Activated CD4-positive, alpha-beta T cell treated with anti-CD3 and anti-CD28 coated beads, Interleukin-2, amount 10 ng/mL, durations not matched to agents 24 days and 14 days (primary cell): ENCODE results near the gene AGBL4. TPM values are rescaled to one million over a fixed set of nuclear protein-coding genes. Genes with fewer than 3 reads are reported as not detected.

ENCODE experiments used
- DNase-seq: peaks from one replicate; pipeline ENCODE4 v3.0.0; 2022
- H3K27ac Mint-ChIP-seq: one replicate; pipeline ENCODE4 v1.8.0; 2022; ENCODE audit warnings: mild to moderate bottlenecking, mixed read lengths
- H3K27me3 Mint-ChIP-seq: one replicate; pipeline ENCODE4 v1.8.0; 2022; ENCODE audit warnings: mixed read lengths
- H3K36me3 Mint-ChIP-seq: one replicate; pipeline ENCODE4 v1.8.0; 2022; ENCODE audit warnings: low read depth, mild to moderate bottlenecking, mixed read lengths
- H3K4me1 Mint-ChIP-seq: one replicate; pipeline ENCODE4 v1.8.0; 2021; ENCODE audit warnings: mixed read lengths
- H3K4me3 Mint-ChIP-seq: one replicate; pipeline ENCODE4 v1.8.0; 2022; ENCODE audit warnings: mild to moderate bottlenecking, moderate library complexity, mixed read lengths
- H3K9me3 Mint-ChIP-seq: one replicate; pipeline ENCODE4 v1.8.0; 2021; ENCODE audit warnings: mixed read lengths
- intact Hi-C: fragments of 100-400 bp; cut with micrococcal nuclease; formaldehyde crosslinking; loops from one replicate; pipeline ENCODE4 v1.15.1; 2023
- total RNA-seq: library from RNA; stranded (reverse); gene quantifications from 2 replicates; pipeline ENCODE4 v1.2.3, GENCODE V29; 2022

AGBL4 gene
- total RNA-seq, 1 donor from 2014 or later = not detected

DNA sequence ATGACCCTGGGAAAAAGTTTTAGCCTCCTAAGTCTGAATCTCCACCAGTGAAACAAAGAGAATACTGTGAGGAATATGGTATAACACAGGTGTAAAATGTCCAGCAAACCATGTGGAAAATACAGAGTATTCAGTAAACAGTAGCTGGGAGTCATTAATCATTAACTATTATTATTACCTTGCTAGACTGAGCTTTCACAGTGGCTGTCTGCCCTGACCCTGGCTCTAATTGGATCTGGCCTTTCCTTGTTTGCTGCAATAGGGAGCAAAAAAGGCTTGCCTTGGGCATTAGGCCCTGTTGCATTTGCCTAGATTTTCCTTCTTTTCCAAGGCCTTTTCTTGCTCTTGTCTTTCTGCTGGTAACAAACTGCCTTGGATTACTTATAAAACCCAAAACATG is 1068.0 kb downstream of the AGBL4 start:
- intact Hi-C loops = no loop called here
- no peak overlapping the region for H3K27ac Mint-ChIP-seq
- H3K36me3 Mint-ChIP-seq = no peaks in the 10 kb centered on the region
- no peak for DNase-seq
- no peaks in the 10 kb centered on the region for H3K9me3 Mint-ChIP-seq
- no peak overlapping the region for H3K4me3 Mint-ChIP-seq
- H3K27me3 Mint-ChIP-seq = no peaks in the 10 kb centered on the region
- no peaks in the 10 kb centered on the region for H3K4me1 Mint-ChIP-seq

- Mint-ChIP-seq H3K36me3 (no peaks in the 10 kb centered on the region), H3K4me3 (no peak overlapping the region), H3K27me3 (peaks cover under 1% of the 10 kb centered on the region), H3K27ac (no peak overlapping the region), H3K4me1 (no peaks in the 10 kb centered on the region), H3K9me3 (no peaks in the 10 kb centered on the region)
- DNase-seq = no peak
- intact Hi-C loops = no loop called here
Observed at GRCh38 chr1:48953617-48954016, 1070.1 kb downstream of the AGBL4 start.

DNA sequence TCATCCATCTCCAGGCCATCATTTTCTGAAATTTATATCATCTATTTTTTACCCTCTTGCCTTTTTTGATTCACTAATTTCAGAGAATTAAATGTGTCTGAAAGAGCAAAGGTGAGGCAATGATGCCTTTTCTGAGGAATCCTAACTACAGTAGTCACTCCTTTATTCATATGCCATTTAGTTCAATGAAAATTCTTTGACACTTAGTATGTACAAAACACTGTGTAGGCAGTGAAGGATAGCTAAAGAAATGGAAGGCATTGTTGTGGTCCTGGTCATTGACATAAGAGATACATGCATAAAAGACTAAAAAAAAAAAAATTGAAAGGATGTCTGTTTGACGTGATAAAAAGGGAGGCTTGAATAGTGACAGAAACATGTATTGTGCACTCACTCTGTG is 1075.2 kb downstream of the AGBL4 start:
- Mint-ChIP-seq H3K9me3 (no peaks in the 10 kb centered on the region), H3K36me3 (no peaks in the 10 kb centered on the region), H3K4me3 (no peak overlapping the region), H3K27ac (no peak overlapping the region), H3K27me3 (peaks cover 5% of the 10 kb centered on the region), H3K4me1 (no peaks in the 10 kb centered on the region)
- intact Hi-C loops = no loop called here
- no peak for DNase-seq

DNA sequence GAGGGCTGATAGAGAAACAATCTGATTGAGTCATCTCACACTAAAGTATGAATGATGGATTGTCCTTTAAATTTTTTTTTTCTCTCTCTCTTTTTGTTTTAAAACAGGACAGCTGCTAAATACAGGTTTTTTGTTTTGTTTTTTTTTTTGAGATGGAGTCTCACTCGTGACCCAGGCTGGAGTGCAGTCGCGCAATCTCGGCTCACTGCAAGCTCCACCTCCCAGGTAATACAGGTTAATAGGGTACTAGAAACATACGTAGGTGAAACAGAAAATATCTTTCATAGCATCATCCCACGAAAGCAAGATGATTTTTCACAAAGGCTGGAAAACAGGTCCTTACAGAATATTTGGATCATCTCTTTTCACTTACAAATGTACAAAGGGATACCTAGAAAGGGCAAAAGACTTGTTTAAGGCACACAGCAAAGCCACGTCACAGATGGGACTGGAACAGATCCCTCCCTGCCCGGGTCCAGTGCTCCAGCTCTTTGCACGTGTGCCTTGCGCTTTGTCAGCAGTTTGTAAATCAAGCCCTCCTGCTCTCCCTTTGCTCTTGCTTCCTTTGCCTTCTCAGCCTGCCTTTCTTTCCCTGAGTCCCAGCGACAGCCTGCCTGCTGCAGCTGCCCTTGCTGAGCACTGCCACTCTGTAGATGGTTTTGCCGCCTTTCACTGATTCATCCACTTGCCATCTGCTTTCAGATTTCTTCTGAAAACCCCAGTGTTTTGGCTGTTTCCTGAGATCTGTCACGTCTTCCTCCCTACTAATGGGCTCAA is 1075.8 kb downstream of the AGBL4 start:
- peaks cover 5% of the 10 kb centered on the region for H3K27me3 Mint-ChIP-seq
- DNase-seq = no peak
- no peaks in the 10 kb centered on the region for H3K4me1 Mint-ChIP-seq
- H3K9me3 Mint-ChIP-seq = no peaks in the 10 kb centered on the region
- H3K27ac Mint-ChIP-seq = no peak overlapping the region
- intact Hi-C loops = no loop called here
- H3K4me3 Mint-ChIP-seq = no peak overlapping the region
- H3K36me3 Mint-ChIP-seq = no peaks in the 10 kb centered on the region

DNA sequence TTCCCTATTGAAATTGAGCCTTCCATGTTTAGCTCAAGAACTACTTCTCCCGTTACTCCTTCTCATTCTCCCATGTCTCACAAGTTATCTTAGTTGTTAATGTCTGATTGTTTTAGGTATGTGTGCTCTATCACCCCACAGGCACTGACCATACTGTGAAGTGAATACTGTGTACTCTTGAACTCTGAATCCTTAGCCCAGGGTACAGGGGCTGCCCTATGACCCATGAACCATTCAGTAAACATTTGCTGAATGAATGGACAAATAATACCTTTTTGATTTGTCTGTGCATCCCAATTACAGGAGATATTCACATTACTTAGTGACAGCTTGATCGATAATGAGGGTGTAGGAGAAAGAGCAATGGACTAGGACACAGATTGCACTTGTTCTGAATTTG is 1077.7 kb downstream of the AGBL4 start:
- Mint-ChIP-seq H3K4me1 (no peaks in the 10 kb centered on the region), H3K36me3 (no peaks in the 10 kb centered on the region), H3K27ac (no peak overlapping the region), H3K9me3 (no peaks in the 10 kb centered on the region), H3K4me3 (no peak overlapping the region), H3K27me3 (peaks cover 5% of the 10 kb centered on the region)
- intact Hi-C loops = no loop called here
- no peak for DNase-seq

DNA sequence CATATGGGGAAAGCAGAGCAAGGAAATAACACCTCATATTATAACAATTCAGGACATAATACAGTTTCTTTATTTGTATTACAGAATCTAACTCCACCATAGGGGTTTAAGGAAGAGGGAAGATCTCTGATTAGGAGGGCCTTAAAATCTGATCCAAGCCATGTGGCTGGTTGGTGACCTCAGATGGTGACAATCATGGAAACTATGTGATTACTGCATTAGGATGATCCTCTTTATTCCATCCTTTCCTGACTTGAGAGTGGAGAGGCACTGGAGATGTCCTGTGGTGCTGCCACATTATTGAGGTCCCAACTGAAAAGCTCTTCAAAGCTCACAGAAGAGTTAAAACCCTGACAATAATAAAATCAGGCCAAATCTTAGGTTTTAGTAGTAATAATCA is 1078.9 kb downstream of the AGBL4 start:
- intact Hi-C loops = no loop called here
- Mint-ChIP-seq H3K27me3 (peaks cover 5% of the 10 kb centered on the region), H3K4me1 (no peaks in the 10 kb centered on the region), H3K27ac (no peak overlapping the region), H3K36me3 (no peaks in the 10 kb centered on the region), H3K9me3 (no peaks in the 10 kb centered on the region), H3K4me3 (no peak overlapping the region)
- DNase-seq = no peak

- no peaks in the 10 kb centered on the region for H3K9me3 Mint-ChIP-seq
Observed at GRCh38 chr1:48943826-48944225, 1079.9 kb downstream of the AGBL4 start.

DNA sequence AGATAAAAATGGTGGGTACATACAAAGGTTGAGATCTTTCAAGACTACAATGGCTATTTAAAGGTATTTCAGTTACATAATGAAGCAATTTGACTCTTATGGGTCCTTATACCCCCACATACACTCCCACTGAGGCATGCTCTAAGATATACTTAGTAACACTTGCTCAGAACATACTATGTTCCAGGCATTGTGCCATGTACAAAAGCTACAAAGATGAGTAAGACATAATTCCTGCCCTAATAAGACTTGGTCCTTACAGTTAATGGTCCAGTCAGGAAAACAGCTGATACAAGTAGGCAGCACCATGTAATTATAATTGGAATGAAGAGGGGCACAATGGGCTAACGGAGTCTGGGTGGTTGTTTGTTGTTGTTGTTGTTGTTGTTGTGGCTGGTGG is 1080.4 kb downstream of the AGBL4 start:
- no peaks in the 10 kb centered on the region for H3K9me3 Mint-ChIP-seq
- H3K4me3 Mint-ChIP-seq = no peak overlapping the region
- peaks cover 3% of the 10 kb centered on the region for H3K27me3 Mint-ChIP-seq
- no peaks in the 10 kb centered on the region for H3K4me1 Mint-ChIP-seq
- H3K36me3 Mint-ChIP-seq = no peaks in the 10 kb centered on the region
- no peak for DNase-seq
- intact Hi-C loops = no loop called here
- no peak overlapping the region for H3K27ac Mint-ChIP-seq

More at GRCh38 chr1:48943826-48944225, 1079.9 kb downstream of the AGBL4 start:
- intact Hi-C loops = no loop called here
- Mint-ChIP-seq H3K27me3 (peaks cover 5% of the 10 kb centered on the region), H3K36me3 (no peaks in the 10 kb centered on the region), H3K27ac (no peak overlapping the region), H3K4me1 (no peaks in the 10 kb centered on the region), H3K4me3 (no peak overlapping the region)
- no peak for DNase-seq

- no peak for DNase-seq
- no peaks in the 10 kb centered on the region for H3K4me1 Mint-ChIP-seq
- H3K27me3 Mint-ChIP-seq = no peaks in the 10 kb centered on the region
- H3K9me3 Mint-ChIP-seq = no peaks in the 10 kb centered on the region
- H3K4me3 Mint-ChIP-seq = no peak overlapping the region
- no peaks in the 10 kb centered on the region for H3K36me3 Mint-ChIP-seq
- intact Hi-C loops = no loop called here
- no peak overlapping the region for H3K27ac Mint-ChIP-seq
Observed at GRCh38 chr1:48940962-48941732, 1082.6 kb downstream of the AGBL4 start.

GRCh38 chr1:48940354-48940753 is 1083.4 kb downstream of the AGBL4 start:
- Mint-ChIP-seq H3K4me1 (no peaks in the 10 kb centered on the region), H3K27ac (no peak overlapping the region), H3K9me3 (no peaks in the 10 kb centered on the region), H3K4me3 (no peak overlapping the region), H3K36me3 (no peaks in the 10 kb centered on the region), H3K27me3 (no peaks in the 10 kb centered on the region)
- intact Hi-C loops = no loop called here
- no peak for DNase-seq

DNA sequence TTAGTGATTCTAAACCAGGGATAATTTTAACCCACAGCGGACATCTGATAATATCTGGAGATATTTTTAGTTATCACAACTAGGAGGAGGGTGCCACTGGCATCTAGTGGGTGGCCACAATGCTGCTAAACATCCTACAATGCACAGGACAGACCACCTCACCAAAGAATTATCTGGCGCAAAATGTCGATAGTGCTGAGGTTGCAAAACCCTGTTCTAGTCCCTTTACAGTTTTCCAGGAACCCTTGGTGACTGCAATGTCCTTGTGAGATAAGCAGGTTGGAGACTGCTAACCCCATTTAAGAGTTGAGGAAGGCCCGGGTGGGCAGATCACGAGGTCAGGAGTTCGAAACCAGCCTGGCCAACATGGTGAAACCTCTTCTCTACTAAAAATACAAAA is 1083.9 kb downstream of the AGBL4 start:
- Mint-ChIP-seq H3K4me3 (no peak overlapping the region), H3K9me3 (no peaks in the 10 kb centered on the region), H3K36me3 (no peaks in the 10 kb centered on the region), H3K4me1 (no peaks in the 10 kb centered on the region), H3K27ac (no peak overlapping the region), H3K27me3 (no peaks in the 10 kb centered on the region)
- intact Hi-C loops = no loop called here
- no peak for DNase-seq

GRCh38 chr1:48939042-48939441 is 1084.7 kb downstream of the AGBL4 start:
- intact Hi-C loops = no loop called here
- Mint-ChIP-seq H3K4me1 (no peaks in the 10 kb centered on the region), H3K27me3 (no peaks in the 10 kb centered on the region), H3K36me3 (no peaks in the 10 kb centered on the region), H3K27ac (no peak overlapping the region), H3K9me3 (no peaks in the 10 kb centered on the region), H3K4me3 (no peak overlapping the region)
- no peak for DNase-seq

- Mint-ChIP-seq H3K4me1 (no peaks in the 10 kb centered on the region), H3K27ac (no peak overlapping the region), H3K4me3 (no peak overlapping the region), H3K27me3 (no peaks in the 10 kb centered on the region), H3K9me3 (no peaks in the 10 kb centered on the region), H3K36me3 (no peaks in the 10 kb centered on the region)
- DNase-seq = no peak
- intact Hi-C loops = no loop called here
Observed at GRCh38 chr1:48937732-48938131, 1086.0 kb downstream of the AGBL4 start.

DNA sequence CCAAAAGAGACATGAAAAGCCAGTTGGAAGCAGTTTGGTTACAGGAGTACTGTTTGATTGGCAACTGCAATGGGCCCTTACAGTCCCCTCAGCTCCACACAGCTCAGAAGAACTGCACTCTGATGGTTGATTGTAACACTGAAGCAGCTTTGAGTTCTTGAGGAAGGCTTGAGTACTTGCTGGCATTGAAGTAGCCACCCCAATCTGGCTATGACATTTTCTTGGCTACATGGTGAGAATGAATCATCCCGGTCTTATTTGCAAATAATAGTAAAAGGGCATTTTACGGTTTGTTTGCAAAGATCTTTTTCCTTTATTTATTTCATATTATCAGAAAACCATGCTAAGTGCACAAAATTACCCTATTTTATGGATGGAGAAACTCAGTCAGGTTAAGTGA is 1087.3 kb downstream of the AGBL4 start:
- DNase-seq = no peak
- no peaks in the 10 kb centered on the region for H3K36me3 Mint-ChIP-seq
- H3K27me3 Mint-ChIP-seq = no peaks in the 10 kb centered on the region
- intact Hi-C loops = no loop called here
- no peaks in the 10 kb centered on the region for H3K9me3 Mint-ChIP-seq
- H3K27ac Mint-ChIP-seq = no peak overlapping the region
- H3K4me3 Mint-ChIP-seq = no peak overlapping the region
- no peaks in the 10 kb centered on the region for H3K4me1 Mint-ChIP-seq
